ENCODE data around the gene CRELD2.
A peak's percentile ranks its signal among the peaks of the same experiment; 100 is the strongest.

Gene CRELD2

DNA sequence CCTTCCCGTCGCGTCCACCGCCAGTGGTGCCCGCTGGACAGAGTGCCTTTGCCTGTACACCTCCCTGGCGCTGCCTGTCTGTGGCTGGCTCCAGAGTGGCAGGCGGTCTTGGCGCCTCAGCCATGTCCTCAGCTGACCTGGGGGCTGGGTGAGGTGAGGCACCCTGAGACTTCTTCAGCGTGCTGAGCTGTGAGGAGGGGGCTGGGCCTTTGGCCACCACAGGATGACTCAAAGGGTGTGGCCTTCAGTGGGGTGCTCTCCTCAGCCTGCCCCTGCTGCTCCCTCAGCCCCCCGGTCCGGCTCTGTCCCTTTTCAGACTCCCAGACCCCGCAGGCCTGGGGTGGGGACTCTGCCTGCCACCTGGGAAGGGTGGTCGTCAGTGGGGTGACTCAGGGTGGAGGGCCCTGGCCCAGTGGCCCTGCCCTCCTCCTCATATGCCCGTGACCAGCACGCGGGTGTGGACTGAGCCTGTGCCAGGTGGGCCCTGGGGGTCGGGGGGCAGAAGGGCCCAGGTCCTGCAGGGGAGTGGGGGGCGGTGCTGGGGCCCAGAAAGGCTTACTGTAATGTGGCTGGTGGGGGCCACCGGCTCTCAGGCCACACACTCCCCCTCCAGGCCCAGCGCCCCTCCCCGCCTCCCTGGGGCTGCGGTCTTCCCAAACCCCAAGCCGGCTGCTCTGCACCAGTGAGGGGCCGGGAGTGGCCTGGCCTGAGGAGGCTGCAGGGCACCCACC, 15.9 kb downstream of the CRELD2 start:
- no peak for DNase-seq (ENCODE audit: extremely low spot score)
- TF ChIP-seq FOXM1 (IDR thresholded peaks at IDR 0.05; ENCODE audit: borderline replicate concordance), result no peak
- TF ChIP-seq, protein P1, sequence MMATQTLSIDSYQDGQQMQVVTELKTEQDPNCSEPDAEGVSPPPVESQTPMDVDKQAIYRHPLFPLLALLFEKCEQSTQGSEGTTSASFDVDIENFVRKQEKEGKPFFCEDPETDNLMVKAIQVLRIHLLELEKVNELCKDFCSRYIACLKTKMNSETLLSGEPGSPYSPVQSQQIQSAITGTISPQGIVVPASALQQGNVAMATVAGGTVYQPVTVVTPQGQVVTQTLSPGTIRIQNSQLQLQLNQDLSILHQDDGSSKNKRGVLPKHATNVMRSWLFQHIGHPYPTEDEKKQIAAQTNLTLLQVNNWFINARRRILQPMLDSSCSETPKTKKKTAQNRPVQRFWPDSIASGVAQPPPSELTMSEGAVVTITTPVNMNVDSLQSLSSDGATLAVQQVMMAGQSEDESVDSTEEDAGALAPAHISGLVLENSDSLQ (IDR thresholded peaks at IDR 0.05), result no peak
- TF ChIP-seq HDGF (IDR thresholded peaks at IDR 0.05; ENCODE audit: borderline replicate concordance), result no peak
- no peak for TF ChIP-seq TARDBP (IDR thresholded peaks at IDR 0.05)
- TF ChIP-seq ELF4 (IDR thresholded peaks at IDR 0.05), result no peak
- TF ChIP-seq SP1 (IDR thresholded peaks at IDR 0.05), result no peak
- no peak for TF ChIP-seq NFRKB (IDR thresholded peaks at IDR 0.05)
- no peak for TF ChIP-seq BHLHE40 (IDR thresholded peaks at IDR 0.05; ENCODE audit: borderline replicate concordance)
- TF ChIP-seq CTBP1 (IDR thresholded peaks at IDR 0.05; ENCODE audit: borderline replicate concordance), result no peak
- no peak for TF ChIP-seq SUZ12 (IDR thresholded peaks at IDR 0.05)
- TF ChIP-seq FOXK2 (IDR thresholded peaks at IDR 0.05), result no peak
- no peak for TF ChIP-seq ARNT (IDR thresholded peaks at IDR 0.05)
- TF ChIP-seq ZNF384 (IDR thresholded peaks at IDR 0.05), result no peak
- no peak for TF ChIP-seq L3MBTL2 (conservative IDR thresholded peaks at IDR 0.05)
- no peak for TF ChIP-seq FOXA1 (IDR thresholded peaks at IDR 0.05)
- no peak for TF ChIP-seq LEF1 (IDR thresholded peaks at IDR 0.05; ENCODE audit: borderline replicate concordance)
- CTCF ChIA-PET, result no interaction called here
- POLR2A ChIA-PET, result no interaction called here

DNA sequence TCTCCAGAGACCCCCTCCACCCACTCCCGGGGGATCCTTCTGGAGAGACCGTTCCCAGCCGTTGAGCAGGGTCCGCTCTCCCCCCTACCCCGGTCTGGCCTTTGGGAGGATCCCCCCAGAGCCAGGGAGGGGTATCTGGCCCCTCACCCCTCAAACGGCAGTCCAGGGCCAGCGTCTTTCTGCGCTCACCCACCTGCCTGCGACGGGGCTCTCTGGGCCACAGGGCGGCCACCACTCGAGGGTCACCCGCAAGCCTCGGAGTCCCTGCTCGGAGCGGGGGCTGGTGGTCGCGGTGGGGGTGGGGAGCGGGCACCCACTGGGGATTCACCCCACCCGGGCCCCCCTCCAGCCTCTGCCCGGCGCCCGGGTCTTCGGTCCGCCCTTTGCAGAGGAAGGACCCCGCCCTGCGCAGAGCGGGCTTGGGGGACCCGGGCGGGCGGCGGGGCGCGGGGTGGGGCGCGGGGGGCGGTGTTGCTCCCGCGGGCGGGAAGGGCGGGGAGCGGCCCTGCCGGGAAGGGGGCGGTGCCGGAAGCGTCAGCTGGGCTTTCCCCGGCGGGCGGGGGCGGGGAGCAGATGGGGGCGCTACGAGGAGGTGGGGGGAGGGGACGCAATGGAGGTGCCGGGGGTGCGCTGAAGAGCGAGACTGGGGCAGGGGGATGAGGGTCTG, 16.6 kb downstream of the CRELD2 start:
- DNase-seq (ENCODE audit: extremely low spot score), result no peak
- ChIA-PET CTCF (no interaction called here), POLR2A (no interaction called here)
- TF ChIP-seq SP1 (IDR thresholded peaks at IDR 0.05) (no peak), CTBP1 (IDR thresholded peaks at IDR 0.05; ENCODE audit: borderline replicate concordance) (no peak), ZNF384 (IDR thresholded peaks at IDR 0.05) (no peak), HDGF (IDR thresholded peaks at IDR 0.05; ENCODE audit: borderline replicate concordance) (no peak), FOXA1 (IDR thresholded peaks at IDR 0.05) (no peak), FOXM1 (IDR thresholded peaks at IDR 0.05; ENCODE audit: borderline replicate concordance) (no peak), TARDBP (IDR thresholded peaks at IDR 0.05) (no peak), FOXK2 (IDR thresholded peaks at IDR 0.05) (no peak)
- TF ChIP-seq, protein P1 (IDR thresholded peaks at IDR 0.05), result no peak

DNA sequence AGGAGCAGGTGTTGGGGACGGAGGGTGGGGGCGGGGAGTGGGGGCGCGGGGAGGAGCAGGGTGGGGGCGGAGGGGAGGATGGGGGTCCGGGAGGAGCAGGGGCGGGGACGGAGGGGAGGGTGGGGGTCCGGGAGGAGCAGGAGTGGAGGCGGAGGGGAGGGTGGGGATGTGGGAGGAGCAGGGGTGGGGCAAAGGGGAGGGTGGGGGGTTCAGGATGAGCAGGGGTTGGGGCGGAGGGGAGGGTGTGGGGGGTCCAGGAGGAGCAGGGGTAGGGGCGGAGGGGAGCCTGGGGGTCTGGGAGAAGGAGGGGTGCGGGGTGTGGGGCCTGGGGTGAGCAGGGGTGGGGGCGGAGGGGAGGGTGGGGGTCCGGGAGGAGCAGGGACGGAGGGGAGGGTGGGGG, 17.1 kb downstream of the CRELD2 start:
- CTCF ChIA-PET, result interaction anchor here (1.5 kb wide), 1 partner anchor 95 kb away, joined by 5 read pairs; no protein-coding TSS in a partner anchor
- no peak for TF ChIP-seq HDGF (IDR thresholded peaks at IDR 0.05; ENCODE audit: borderline replicate concordance)
- TF ChIP-seq CTBP1 (IDR thresholded peaks at IDR 0.05; ENCODE audit: borderline replicate concordance), result no peak
- no peak for TF ChIP-seq BHLHE40 (IDR thresholded peaks at IDR 0.05; ENCODE audit: borderline replicate concordance)
- POLR2A ChIA-PET, result interaction anchor here (0.6 kb wide), 1 partner anchor 163 kb away, joined by 4 read pairs; no protein-coding TSS in a partner anchor
- no peak for DNase-seq (ENCODE audit: extremely low spot score)

DNA sequence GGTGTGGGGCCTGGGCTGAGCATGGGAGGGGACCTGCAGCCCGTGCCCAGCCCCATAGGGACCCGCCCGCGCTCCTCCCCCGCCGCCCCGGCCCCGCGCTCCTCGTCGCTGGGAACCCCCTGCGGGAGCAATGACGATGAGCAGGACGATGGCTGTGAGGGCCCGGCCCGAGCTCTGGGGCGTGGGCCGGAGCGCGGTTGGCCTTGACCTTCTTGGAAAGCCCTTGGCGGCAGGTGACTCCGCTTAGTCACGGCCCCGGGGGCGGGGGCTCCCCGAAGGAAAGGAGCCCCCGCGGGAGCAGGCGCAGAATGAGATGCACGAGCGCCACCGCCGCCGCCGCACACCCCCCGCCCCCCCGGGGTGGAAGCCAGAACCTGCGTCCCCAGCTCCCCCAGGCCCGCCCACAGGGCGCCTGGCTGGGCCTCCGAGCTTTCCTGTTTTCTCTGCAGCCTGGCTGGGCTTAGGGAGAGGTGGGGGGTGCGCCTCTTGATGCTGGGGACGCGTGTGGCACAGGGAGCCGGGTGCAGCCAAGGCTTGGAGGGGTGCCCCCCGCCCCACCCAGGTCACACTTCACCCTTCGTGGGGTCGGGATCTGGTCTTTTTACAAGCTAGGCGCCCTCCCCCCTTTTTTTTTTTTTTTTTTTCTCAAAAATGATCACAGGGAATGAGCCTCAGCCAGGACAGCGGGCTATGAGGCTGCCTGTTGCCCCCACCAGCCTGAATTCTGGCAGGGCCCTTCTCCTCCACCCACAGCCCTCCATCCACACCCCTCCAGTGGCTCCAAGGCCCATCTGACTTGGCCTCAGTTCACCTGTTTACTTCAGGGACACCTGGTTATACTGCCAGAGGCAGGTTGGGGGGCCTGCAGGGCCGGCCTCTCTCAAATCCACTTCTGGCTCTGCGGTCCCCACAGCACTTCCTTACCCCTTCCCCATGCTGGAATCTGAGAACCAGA, 17.9 kb downstream of the CRELD2 start:
- ChIA-PET CTCF (interaction anchor here (1.5 kb wide), 1 partner anchor 94 kb away, joined by 5 read pairs; no protein-coding TSS in a partner anchor), POLR2A (interaction anchor here (0.6 to 1.2 kb wide), 2 partner anchors 24 to 164 kb away, joined by 3 to 4 read pairs; partner anchors contain the start of gene PIM3)
- TF ChIP-seq L3MBTL2 (conservative IDR thresholded peaks at IDR 0.05) (no peak), SUZ12 (IDR thresholded peaks at IDR 0.05) (no peak), SP1 (IDR thresholded peaks at IDR 0.05) (no peak), NFRKB (IDR thresholded peaks at IDR 0.05) (no peak), HDGF (IDR thresholded peaks at IDR 0.05; ENCODE audit: borderline replicate concordance) (no peak), ZNF384 (IDR thresholded peaks at IDR 0.05) (no peak), BHLHE40 (IDR thresholded peaks at IDR 0.05; ENCODE audit: borderline replicate concordance) (no peak), FOXK2 (IDR thresholded peaks at IDR 0.05) (no peak), FOXA1 (IDR thresholded peaks at IDR 0.05) (no peak), LEF1 (IDR thresholded peaks at IDR 0.05; ENCODE audit: borderline replicate concordance) (no peak)
- TF ChIP-seq, protein P1 (IDR thresholded peaks at IDR 0.05), result no peak
- peak; percentile 35 for DNase-seq (ENCODE audit: extremely low spot score)

DNA sequence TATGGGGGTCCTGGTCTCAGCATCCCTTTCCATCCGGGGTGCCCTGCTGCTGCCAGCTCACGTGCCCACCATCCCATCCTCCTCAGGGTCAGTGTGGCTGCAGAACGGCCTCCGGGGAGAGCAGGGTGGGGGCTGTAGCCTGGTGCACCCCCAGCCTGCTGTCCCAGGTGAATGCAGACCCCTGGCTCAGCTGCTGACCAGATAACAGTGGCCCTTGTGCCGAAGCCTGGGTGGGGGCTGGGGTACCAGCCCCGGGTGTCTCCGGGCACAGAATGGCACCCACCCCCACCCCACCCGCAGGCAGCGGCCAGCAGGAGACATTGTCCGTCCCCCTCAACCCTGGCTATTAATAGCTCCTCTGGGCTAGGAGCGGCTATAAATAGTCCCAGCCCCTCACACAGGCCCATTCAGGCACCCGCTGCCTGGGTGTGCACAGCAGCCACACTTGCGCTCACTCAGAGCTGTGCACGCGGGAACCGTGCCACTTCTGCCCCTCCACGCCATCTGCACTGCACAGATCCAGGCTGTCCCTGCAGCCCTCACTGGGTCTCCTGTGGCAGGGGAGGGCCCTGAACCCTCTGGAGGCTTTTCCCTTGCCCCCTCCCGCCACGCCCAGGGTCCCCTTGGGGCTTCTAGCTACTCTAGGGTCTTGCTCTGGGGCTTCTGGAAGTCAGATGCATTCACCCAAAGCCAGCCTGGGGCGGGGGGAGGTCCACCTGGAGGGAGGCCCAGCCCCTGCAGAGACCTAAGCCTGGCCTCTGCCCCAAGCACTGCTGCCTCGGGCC, 18.7 kb downstream of the CRELD2 start:
- POLR2A ChIA-PET, result interaction anchor here (1.2 kb wide), 1 partner anchor 24 kb away, joined by 3 read pairs; the partner anchor contains the start of gene PIM3
- CTCF ChIA-PET, result interaction anchor here (1.5 kb wide), 1 partner anchor 93 kb away, joined by 5 read pairs; no protein-coding TSS in a partner anchor
- TF ChIP-seq CTBP1 (IDR thresholded peaks at IDR 0.05; ENCODE audit: borderline replicate concordance), result no peak
- TF ChIP-seq LEF1 (IDR thresholded peaks at IDR 0.05; ENCODE audit: borderline replicate concordance), result no peak
- TF ChIP-seq TARDBP (IDR thresholded peaks at IDR 0.05), result no peak
- TF ChIP-seq FOXA1 (IDR thresholded peaks at IDR 0.05), result no peak
- TF ChIP-seq FOXK2 (IDR thresholded peaks at IDR 0.05), result no peak
- no peak for TF ChIP-seq SUZ12 (IDR thresholded peaks at IDR 0.05)
- TF ChIP-seq FOXM1 (IDR thresholded peaks at IDR 0.05; ENCODE audit: borderline replicate concordance), result no peak
- TF ChIP-seq BHLHE40 (IDR thresholded peaks at IDR 0.05; ENCODE audit: borderline replicate concordance), result no peak
- TF ChIP-seq ZNF384 (IDR thresholded peaks at IDR 0.05), result no peak
- no peak for DNase-seq (ENCODE audit: extremely low spot score)
